ENCODE data around the gene UBR4. TPM values are rescaled to one million over a fixed set of nuclear protein-coding genes. Genes with fewer than 3 reads are reported as not detected.
A peak's percentile ranks its signal among the peaks of the same experiment; 100 is the strongest.

The UBR4 gene
- polyA plus RNA-seq, 6 donors from 2014 or later = 3.5 to 25.2 (median 15.5) TPM

DNA sequence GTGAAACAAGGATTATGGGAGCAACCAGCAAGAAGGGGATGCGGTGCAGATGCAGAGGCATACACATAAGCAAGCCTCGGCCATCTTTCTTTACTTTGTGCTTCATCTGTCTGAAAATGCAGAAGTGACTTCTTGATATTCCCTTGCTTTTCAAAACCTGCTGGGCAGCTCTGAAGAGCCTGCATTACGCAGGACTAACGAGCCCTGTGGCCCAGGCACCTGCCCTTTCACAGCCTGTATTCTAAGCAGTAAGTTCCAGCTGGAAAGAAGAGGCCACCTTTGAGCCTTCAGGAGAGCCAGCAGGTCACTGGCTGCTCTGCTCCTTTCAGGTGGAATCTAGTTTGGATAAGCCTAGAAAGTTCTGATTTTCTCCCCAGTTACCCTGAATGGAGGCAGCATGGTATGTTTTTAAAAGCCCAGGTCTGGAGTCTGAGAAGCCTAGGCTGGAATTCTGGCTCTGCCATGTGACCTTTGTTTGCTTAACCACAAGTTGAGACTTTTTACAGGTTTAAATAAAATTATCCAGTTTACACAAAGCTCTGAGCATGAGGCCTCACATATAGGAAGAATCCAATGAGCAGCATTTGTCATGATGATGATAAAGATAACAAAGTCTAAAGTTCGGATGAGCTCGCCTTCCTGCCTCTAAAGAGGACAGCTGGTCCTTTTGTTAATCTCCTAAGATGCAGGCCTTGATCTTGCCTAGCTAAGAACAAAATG is 122.9 kb downstream of the UBR4 start:
- no peak for ATAC-seq (ENCODE audit: low read depth in 2 of 2)
- peak overlapping the region in 2 of 6 donors; percentile 21 to 49 for H3K27ac Mint-ChIP-seq
- peaks cover 6 to 13% (median 7%) of the 10 kb centered on the region in 3 donors for H3K4me1 Mint-ChIP-seq
- no peaks in the 10 kb centered on the region for H3K9me3 Mint-ChIP-seq
- H3K36me3 Mint-ChIP-seq = peaks cover 32 to 48% of the 10 kb centered on the region in 2 donors
- H3K27me3 Mint-ChIP-seq = no peaks in the 10 kb centered on the region
- DNase-seq = no peak
- no peak overlapping the region for H3K4me3 Mint-ChIP-seq

DNA sequence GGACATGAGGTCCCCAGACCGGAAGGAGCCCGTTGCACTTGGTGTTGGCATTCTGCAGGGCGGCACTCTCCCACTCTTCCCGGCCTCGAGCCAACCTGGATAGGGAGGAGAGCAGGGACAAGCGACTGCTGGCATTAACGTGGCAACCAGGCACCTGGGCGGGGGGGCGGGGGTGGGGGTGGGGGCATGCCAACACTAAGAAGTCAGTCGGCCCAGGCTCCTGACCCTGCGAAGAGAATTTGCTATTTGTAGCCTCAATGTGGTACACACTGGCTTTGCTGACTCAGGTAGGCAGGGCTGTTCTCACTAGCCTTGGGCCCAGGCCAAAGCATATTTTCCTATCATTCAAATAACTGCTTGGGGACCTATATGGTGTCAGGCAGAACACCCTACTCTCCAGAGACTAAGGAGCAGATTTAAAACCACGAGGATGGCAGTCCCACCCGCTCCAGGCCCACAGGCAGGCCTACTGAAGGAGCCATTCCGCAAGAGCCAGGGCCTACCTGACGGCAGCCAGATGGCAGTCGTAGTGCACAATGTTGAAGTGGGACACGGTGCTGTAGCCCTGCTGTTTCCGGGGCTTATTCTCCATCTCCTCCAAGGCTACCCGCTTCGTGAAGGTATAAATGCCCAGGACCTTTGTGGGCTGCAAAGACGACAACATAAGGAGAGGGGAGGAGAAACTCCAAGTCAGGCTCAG is 123.7 kb downstream of the UBR4 start:
- H3K9me3 Mint-ChIP-seq = no peaks in the 10 kb centered on the region
- DNase-seq (no peak), ATAC-seq (ENCODE audit: low read depth in 2 of 2) (no peak)
- H3K27me3 Mint-ChIP-seq = no peaks in the 10 kb centered on the region
- no peak overlapping the region for H3K4me3 Mint-ChIP-seq
- peaks cover 32 to 46% of the 10 kb centered on the region in 2 donors for H3K36me3 Mint-ChIP-seq
- peaks cover 6 to 21% (median 7%) of the 10 kb centered on the region in 3 donors for H3K4me1 Mint-ChIP-seq
- H3K27ac Mint-ChIP-seq = peak overlapping the region in 1 of 6 donors; percentile 18

DNA sequence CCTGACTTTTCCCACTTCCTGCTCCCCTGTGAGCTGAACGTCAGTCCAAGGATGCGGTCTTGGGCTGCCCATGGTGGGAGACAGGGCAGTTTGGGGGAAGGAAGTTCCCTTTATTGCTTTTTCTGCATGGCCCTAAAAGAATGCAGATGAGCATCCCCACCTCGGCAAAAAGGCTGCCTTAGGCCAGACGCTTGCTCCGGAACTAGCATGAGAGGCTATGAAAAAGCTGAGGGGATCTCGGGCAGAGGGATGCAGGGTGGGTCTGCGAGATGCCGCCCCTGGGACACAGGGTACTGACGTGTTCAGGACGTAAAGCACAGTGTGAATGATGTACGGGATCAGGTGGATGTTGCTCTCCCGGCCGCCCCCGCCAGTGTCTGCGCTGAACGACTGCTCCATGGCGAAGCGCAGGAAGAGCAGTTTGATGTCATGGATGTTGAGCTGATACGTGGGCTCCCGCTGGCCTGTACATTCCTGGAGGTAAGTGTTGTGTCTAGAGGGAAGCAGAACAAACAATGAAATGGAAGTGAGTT is 125.8 kb downstream of the UBR4 start:
- Mint-ChIP-seq H3K27ac (peak overlapping the region in 1 of 6 donors; percentile 52), H3K27me3 (no peaks in the 10 kb centered on the region), H3K4me1 (peaks cover 6 to 20% (median 7%) of the 10 kb centered on the region in 3 donors), H3K36me3 (peaks cover 29 to 39% of the 10 kb centered on the region in 2 donors), H3K9me3 (no peaks in the 10 kb centered on the region), H3K4me3 (no peak overlapping the region)
- ATAC-seq (ENCODE audit: low read depth in 2 of 2) (no peak), DNase-seq (no peak)

DNA sequence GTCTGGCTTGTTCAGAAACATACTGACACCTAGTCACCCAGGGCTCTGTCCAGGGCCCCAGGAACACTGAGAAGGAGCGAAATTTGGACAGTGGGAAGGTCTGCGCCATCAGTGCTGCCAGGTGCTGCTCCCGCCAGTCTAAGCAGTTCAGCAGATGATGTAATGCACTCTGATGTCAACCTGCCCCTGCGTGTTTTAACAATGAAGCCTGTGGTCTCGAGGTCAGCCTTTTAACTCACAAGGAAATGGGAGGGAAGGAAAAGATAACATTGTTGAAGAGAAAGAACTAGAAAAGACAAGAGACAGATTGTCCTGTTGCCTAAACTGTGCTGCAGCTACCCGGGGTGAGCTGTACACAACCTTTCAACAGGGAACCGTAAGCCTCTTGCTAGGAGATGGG is 127.0 kb downstream of the UBR4 start:
- Mint-ChIP-seq H3K36me3 (peaks cover 20 to 40% of the 10 kb centered on the region in 2 donors), H3K27ac (no peak overlapping the region), H3K4me3 (no peak overlapping the region), H3K27me3 (no peaks in the 10 kb centered on the region), H3K4me1 (peaks cover 0 to 17% (median 3%) of the 10 kb centered on the region in 3 donors), H3K9me3 (no peaks in the 10 kb centered on the region)
- ATAC-seq (ENCODE audit: low read depth in 2 of 2) = no peak
- no peak for DNase-seq

DNA sequence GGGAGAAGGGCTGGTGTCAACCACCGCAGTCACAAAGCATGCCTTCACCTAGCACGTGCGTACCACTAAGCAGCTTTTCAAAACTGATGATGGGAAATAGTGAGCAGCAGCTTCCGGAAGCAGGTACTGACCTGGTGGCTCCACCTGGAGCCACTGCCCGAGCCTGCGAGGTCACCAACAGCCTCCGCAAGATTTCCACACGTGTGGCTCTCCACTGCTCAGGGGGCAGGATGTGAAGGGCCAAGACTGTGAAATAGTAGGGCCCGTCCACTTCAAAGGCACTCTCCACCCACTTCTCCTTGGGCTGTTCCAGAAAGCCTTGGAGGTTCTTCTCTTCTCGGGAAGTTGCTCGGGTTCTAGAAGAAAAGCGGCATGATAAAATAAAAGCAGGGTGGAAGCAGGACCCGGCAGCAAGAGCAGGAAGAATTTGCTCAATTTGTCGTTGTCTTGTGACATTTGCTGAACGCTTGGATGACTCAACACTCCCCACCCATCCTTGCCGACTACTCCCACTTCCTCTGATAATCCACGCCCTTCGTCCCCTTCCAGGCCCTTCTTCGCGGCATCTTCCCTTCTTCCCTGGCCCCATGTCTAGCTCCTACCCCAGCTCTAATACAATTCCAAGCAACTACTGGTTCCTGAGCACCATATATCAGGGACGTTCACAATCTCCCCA is 128.7 kb downstream of the UBR4 start:
- Mint-ChIP-seq H3K27me3 (no peaks in the 10 kb centered on the region), H3K4me3 (peak overlapping the region in 1 of 8 donors; percentile 9), H3K36me3 (peaks cover 24 to 47% of the 10 kb centered on the region in 2 donors), H3K27ac (peak overlapping the region in 2 of 6 donors; percentile 20 to 50), H3K4me1 (peaks cover 0 to 17% (median 0%) of the 10 kb centered on the region in 3 donors), H3K9me3 (no peaks in the 10 kb centered on the region)
- DNase-seq (no peak), ATAC-seq (ENCODE audit: low read depth in 2 of 2) (no peak)

DNA sequence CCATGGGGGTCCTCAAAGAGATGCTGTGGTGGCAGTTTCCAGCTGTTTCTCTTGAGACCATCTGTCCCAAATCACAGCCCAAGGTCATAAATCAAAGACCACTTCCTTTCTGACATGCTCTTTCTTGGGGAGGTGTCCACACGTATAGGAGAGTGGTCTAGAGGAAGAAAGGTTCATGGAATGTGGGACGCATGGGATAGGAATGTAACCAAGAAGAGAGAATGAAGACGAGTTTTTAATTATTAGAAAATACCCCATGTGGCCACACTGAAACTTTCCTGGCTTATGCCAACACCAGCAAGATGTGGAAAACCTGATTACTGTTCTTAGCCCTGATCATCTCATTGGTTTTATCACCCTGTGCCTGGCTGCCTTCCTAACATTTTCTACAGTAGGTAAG is 129.3 kb downstream of the UBR4 start:
- Mint-ChIP-seq H3K4me1 (peaks cover 0 to 17% (median 0%) of the 10 kb centered on the region in 3 donors), H3K27ac (no peak overlapping the region), H3K36me3 (peaks cover 24 to 47% of the 10 kb centered on the region in 2 donors), H3K27me3 (no peaks in the 10 kb centered on the region), H3K9me3 (no peaks in the 10 kb centered on the region), H3K4me3 (no peak overlapping the region)
- ATAC-seq (ENCODE audit: low read depth in 2 of 2) = no peak
- no peak for DNase-seq

DNA sequence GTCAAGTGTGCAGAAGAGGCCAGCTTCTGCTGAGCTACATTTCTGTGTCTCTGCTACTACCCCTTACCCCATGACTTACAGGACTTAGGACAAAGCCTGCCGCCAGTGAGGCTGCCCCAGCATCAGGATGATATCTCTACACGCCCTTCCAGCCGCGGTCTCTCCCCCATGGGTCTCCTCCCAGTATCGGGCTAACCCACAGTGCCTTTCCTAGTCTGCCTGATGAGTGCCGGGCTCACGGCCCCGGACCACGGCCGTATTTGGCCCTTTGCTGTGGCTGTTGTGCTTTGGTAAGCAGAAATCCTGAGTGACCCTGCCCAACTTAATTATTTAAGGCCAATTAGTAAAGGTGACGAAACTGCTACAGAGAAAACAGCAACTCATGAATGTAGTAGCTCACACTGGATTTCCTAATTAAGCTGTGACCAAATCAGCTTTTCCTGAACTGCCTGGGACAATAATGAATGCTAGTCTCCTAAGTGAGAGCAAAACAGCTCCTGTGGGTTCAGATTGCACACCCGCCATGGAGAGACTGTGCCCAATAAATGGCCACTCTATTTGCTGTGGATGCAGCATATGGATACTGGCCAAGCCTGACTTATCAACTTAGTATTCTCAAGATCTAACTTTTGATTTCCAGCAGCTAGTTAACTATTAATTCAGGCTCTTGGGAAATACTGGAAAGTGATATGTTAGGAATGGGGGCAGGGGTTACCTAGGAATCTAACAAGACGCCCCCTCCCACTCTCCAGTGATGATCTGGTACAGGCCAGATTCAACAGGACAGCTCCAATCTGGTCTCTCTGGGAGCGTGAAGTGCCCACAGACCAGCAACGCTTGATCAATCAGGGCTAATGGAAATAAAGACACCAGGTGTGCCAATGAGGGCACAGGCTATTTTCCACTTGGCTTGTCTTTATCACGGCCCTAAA is 130.3 kb downstream of the UBR4 start:
- H3K36me3 Mint-ChIP-seq = peaks cover 29 to 47% of the 10 kb centered on the region in 2 donors
- ATAC-seq (ENCODE audit: low read depth in 2 of 2) = no peak
- H3K9me3 Mint-ChIP-seq = no peaks in the 10 kb centered on the region
- DNase-seq = no peak
- H3K4me3 Mint-ChIP-seq = no peak overlapping the region
- peak overlapping the region in 1 of 6 donors; percentile 47 for H3K27ac Mint-ChIP-seq
- H3K4me1 Mint-ChIP-seq = peaks cover 0 to 17% (median 0%) of the 10 kb centered on the region in 3 donors
- no peaks in the 10 kb centered on the region for H3K27me3 Mint-ChIP-seq

DNA sequence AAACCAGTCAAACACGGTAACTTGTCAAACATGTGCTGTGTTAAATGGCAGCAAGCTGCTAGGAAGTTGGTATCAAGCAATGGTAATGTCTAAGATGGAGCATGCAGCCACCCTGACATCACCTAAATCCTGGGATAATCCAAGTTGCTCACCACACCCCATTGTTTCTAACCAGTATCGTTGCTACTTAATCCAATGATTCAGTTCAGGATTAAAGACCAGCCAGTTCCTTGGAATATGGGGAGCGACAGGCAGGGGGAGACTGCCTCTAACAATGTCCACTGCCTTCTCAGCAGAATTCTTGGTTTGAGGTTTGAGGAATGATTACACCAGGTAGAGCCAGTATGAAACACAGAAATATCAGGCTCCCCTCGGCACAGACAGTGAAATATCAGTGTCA is 131.5 kb downstream of the UBR4 start:
- peaks cover 25 to 42% of the 10 kb centered on the region in 2 donors for H3K36me3 Mint-ChIP-seq
- H3K27me3 Mint-ChIP-seq = no peaks in the 10 kb centered on the region
- H3K4me3 Mint-ChIP-seq = no peak overlapping the region
- H3K27ac Mint-ChIP-seq = no peak overlapping the region
- no peak for DNase-seq
- no peak for ATAC-seq (ENCODE audit: low read depth in 2 of 2)
- H3K4me1 Mint-ChIP-seq = peaks cover 0 to 13% (median 0%) of the 10 kb centered on the region in 3 donors
- H3K9me3 Mint-ChIP-seq = no peaks in the 10 kb centered on the region

DNA sequence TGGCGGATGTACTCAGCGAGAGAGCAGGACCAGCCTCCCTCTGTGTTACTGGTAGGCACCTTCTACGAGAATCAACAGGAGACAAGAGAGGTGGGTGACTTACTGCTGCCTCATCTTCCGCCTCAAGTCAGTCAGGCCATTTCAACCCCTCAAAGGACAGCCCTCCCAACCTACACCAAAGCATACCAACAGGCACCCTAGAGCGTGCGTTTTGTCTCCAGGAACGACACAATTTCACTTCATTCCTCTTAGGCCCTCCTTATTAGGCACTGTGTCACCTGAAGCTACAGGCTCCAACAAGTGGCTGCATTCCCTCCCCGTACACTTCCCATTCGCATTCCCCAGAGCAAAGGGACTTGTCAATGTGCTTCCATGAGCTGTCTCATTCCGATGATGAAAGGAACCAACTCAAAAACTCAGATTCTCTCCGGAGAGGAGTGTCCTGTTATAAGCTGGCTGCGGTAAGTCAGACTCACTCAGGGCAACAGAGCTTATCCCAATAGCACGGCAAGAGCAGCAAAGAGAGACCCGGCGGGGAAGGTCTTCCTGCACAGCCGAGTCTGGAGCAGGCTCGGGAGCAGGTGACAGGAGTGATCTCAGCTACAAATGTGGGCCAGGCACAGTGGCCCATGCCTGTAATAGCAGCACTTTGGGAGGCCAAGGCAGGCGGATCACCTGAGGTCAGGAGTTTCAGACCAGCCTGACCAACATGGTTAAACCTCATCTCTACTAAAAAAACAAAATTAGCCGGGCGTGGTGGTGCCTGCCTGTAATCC is 133.0 kb downstream of the UBR4 start:
- Mint-ChIP-seq H3K27me3 (no peaks in the 10 kb centered on the region), H3K4me3 (no peak overlapping the region), H3K27ac (no peak overlapping the region), H3K36me3 (peaks cover 18 to 31% of the 10 kb centered on the region in 2 donors), H3K4me1 (peaks cover 0 to 12% (median 0%) of the 10 kb centered on the region in 3 donors), H3K9me3 (no peaks in the 10 kb centered on the region)
- ATAC-seq (ENCODE audit: low read depth in 2 of 2) (no peak), DNase-seq (no peak)

DNA sequence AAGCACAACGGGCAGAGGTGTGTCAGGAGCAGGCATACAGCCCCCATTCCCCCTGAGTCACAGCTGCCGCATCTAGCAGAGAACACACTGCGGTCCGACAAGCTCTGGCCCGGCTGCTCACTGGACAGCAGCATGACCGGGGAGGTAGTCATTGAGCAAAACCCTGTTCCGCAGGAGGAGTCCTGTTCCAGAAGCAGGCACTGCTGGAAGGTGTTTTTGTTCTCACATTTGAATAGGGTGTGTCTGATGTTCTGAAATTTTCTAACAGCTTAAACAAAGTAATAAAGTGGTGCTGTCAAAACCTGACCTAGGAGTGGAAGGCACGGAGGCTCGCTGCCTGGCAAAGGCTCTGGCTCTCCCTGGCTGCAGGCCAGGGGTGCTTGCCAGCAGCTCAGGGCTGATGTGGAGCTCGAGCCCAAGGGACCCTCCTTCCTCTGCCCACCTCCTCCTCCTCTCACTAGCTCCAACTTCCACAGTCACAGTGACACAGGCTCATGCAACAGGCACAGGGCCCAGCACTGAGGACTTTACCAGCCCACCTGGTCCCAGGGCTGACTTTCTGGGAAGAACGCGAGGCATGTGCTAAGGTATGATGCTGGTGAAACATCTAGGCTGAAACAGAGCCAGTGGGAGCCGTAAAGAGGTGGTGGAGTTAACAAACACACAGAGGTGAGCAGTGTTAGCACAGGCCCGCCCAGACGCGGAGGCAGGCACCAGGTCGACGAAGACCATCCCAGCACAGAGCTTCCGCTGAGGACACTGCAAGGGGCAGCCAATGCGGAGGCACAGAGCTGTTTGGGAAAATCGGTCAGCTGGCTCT is 135.0 kb downstream of the UBR4 start:
- ATAC-seq (ENCODE audit: low read depth in 2 of 2) (no peak), DNase-seq (no peak)
- Mint-ChIP-seq H3K27me3 (no peaks in the 10 kb centered on the region), H3K4me3 (no peak overlapping the region), H3K9me3 (no peaks in the 10 kb centered on the region), H3K4me1 (peaks cover 0 to 7% (median 0%) of the 10 kb centered on the region in 3 donors), H3K36me3 (peaks cover 13 to 17% of the 10 kb centered on the region in 2 donors), H3K27ac (peak overlapping the region in 2 of 6 donors; percentile 37 to 66)

DNA sequence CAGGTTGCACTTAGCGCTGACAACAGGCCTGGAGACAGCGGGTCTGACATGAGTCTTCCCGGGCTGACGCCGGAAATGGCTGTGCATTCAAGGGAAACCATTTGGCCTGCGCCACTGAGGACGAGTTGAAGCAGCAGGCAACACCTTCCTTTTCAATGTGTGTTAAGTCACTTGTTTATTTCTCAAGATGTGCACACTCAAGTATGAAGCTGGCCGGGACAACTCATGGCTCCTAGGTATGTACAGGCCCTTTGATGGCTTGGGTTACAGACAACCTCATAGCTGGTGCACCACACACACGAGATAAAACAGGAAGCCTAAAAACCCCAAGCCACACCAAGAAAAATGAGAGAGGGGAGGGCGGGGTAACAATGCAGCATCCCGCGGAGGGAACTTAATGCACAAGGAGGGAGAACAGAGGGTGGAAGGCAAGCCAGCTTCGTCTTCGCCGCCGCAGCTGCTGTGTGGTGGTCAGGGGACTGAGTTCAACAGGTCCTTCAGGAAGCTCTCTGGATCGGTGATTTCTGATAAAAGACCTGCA is 135.6 kb downstream of the UBR4 start:
- H3K36me3 Mint-ChIP-seq = peaks cover 13 to 17% of the 10 kb centered on the region in 2 donors
- DNase-seq (no peak), ATAC-seq (ENCODE audit: low read depth in 2 of 2) (no peak)
- H3K4me1 Mint-ChIP-seq = peaks cover 0 to 7% (median 0%) of the 10 kb centered on the region in 3 donors
- H3K9me3 Mint-ChIP-seq = no peaks in the 10 kb centered on the region
- H3K4me3 Mint-ChIP-seq = peak overlapping the region in 1 of 8 donors; percentile 16
- H3K27me3 Mint-ChIP-seq = no peaks in the 10 kb centered on the region
- H3K27ac Mint-ChIP-seq = peak overlapping the region in 1 of 6 donors; percentile 48
